Activated CD8-positive, alpha-beta memory T cell treated with anti-CD3 and anti-CD28 coated beads, Interleukin-2, amount 50 U/mL, for 1 hour (primary cell): Measurements from ENCODE around the gene PAM.

Experiments used
- DNase-seq: peaks from one replicate; pipeline ENCODE4 v3.0.0-alpha.2; 2020; ENCODE audit errors: extremely low read depth

Gene PAM

GRCh38 chr5:102937894-102938293, 182.8 kb downstream of the PAM start:
- no peak for DNase-seq

- no peak for DNase-seq
Observed at GRCh38 chr5:102941111-102941510, 186.0 kb downstream of the PAM start.

GRCh38 chr5:102946414-102946813, 191.3 kb downstream of the PAM start:
- DNase-seq: no peak

- DNase-seq: no peak
Observed at GRCh38 chr5:102946971-102947370, 191.9 kb downstream of the PAM start.

- DNase-seq: no peak
Observed at GRCh38 chr5:102955488-102955887, 200.4 kb downstream of the PAM start.

GRCh38 chr5:102956599-102956998, 201.5 kb downstream of the PAM start:
- no peak for DNase-seq

- DNase-seq: no peak
Observed at GRCh38 chr5:102957141-102957540, 202.0 kb downstream of the PAM start.

- no peak for DNase-seq
Observed at GRCh38 chr5:102958481-102959011, 203.4 kb downstream of the PAM start.

GRCh38 chr5:102959055-102959454, 203.9 kb downstream of the PAM start:
- DNase-seq: no peak

GRCh38 chr5:102961671-102962070, 206.6 kb downstream of the PAM start:
- DNase-seq: no peak

- no peak for DNase-seq
Observed at GRCh38 chr5:102965653-102966052, 210.5 kb downstream of the PAM start.

- no peak for DNase-seq
Observed at GRCh38 chr5:102969641-102970040, 214.5 kb downstream of the PAM start.

GRCh38 chr5:102971676-102972293, 216.7 kb downstream of the PAM start:
- DNase-seq: no peak

GRCh38 chr5:102974177-102974576, 219.1 kb downstream of the PAM start:
- no peak for DNase-seq

- DNase-seq: no peak
Observed at GRCh38 chr5:102975045-102975444, 219.9 kb downstream of the PAM start.

- no peak for DNase-seq
Observed at GRCh38 chr5:102975457-102976182, 220.5 kb downstream of the PAM start.

- no peak for DNase-seq
Observed at GRCh38 chr5:102981957-102982635, 227.0 kb downstream of the PAM start.

- no peak for DNase-seq
Observed at GRCh38 chr5:102986074-102986473, 231.0 kb downstream of the PAM start.

GRCh38 chr5:102988459-102988858, 233.4 kb downstream of the PAM start:
- DNase-seq: no peak

GRCh38 chr5:102991802-102992201, 236.7 kb downstream of the PAM start:
- DNase-seq: no peak

- no peak for DNase-seq
Observed at GRCh38 chr5:102996011-102996575, 241.0 kb downstream of the PAM start.

- no peak for DNase-seq
Observed at GRCh38 chr5:102998224-102998623, 243.1 kb downstream of the PAM start.
